Measurements from ENCODE around the gene INS. TPM values are rescaled to one million over a fixed set of nuclear protein-coding genes. Genes with fewer than 3 reads are reported as not detected.

INS gene
- total and polyA plus RNA-seq, 2 of the 8 experiments (the other 6 are each of a cell fraction or from before 2014, with no cell fraction given), result not detected

DNA sequence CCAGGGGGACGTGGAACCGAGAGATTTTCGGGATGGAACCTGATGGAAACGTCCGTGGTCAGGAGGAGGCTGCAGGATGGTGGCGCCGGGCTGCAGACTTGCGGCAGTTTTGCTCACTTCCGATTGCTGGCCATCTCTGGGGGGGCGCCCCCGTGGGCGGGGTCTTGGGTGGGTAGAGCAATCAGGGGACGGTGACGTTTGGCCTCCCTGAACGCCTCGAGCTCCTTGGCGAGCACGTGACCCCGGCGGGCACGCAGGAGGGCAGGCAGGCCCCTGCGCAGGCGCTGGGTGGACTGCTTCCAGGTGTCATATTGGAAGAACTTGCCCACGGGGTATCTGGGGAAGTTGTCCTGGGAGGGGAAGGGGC lies 28.2 kb downstream of the INS start:
- H4K5ac ChIP-seq (ENCODE audit: insufficient read length, low read depth, low read length), result no peak overlapping the region
- no peak overlapping the region for H3K18ac ChIP-seq (ENCODE audit: extremely low read depth, low read length)
- FAIRE-seq, result no peak
- no peak overlapping the region for H2AK5ac ChIP-seq (ENCODE audit: low read depth, low read length)
- H3K79me1 ChIP-seq (ENCODE audit: low read depth, low read length), result no peaks in the 10 kb centered on the region
- H4K8ac ChIP-seq (ENCODE audit: extremely low read depth, insufficient read depth, low read length), result no peak overlapping the region
- H3K9ac ChIP-seq (replicated peaks in 1 of 4; ENCODE audit: extremely low read depth in 1 of 4, low read depth in 3 of 4, low read length in 3 of 4), result no peak overlapping the region
- no peak overlapping the region for H3K23ac ChIP-seq (ENCODE audit: insufficient read length)
- CTCF ChIA-PET (ENCODE audit: partially characterized antibody), result interaction anchor here (0.9 to 12.3 kb wide), 6 partner anchors 13 to 457 kb away, joined by 3 to 170 read pairs (median 6); no protein-coding TSS in a partner anchor
- peaks cover 15% of the 10 kb centered on the region; the same call in 1 of the 2 replicates for H3K23me2 ChIP-seq (ENCODE audit: low read depth, low read length)
- H3K4me1 ChIP-seq (replicated peaks in 1 of 4; ENCODE audit: control insufficient read depth in 3 of 4, insufficient read depth in 4 of 4, low read length in 3 of 4), result peaks cover 0 to 9% (median 3%) of the 10 kb centered on the region in 4 experiments; a peak in 4 of 7 replicates
- DNase-seq (ENCODE audit: low read depth in 1 of 2, low spot score in 2 of 2), result no peak
- no peak overlapping the region for H2BK120ac ChIP-seq (replicated peaks; ENCODE audit: low read depth, low read length)
- H2BK5ac ChIP-seq (ENCODE audit: low read depth, low read length), result no peak overlapping the region
- H3K9me3 ChIP-seq (ENCODE audit: insufficient read depth in 2 of 2, low read depth in 1 of 2, low read length in 1 of 2), result no peaks in the 10 kb centered on the region; a peak in 1 of 4 replicates
- H3K79me2 ChIP-seq (ENCODE audit: control insufficient read depth in 1 of 2, insufficient read depth in 2 of 2, low read length in 2 of 2), result no peaks in the 10 kb centered on the region
- no peak overlapping the region for H3K4me3 ChIP-seq (ENCODE audit: extremely low read depth in 1 of 4, insufficient read depth in 2 of 4, low read depth in 3 of 4, low read length in 4 of 4)
- no peak overlapping the region for H3K56ac ChIP-seq (replicated peaks; ENCODE audit: insufficient read length, low read depth, low read length)
- no peak overlapping the region for H3K4ac ChIP-seq (replicated peaks; ENCODE audit: insufficient read length, low read depth, low read length)
- H2AFZ ChIP-seq (ENCODE audit: low read length), result no peak overlapping the region
- no peak overlapping the region for H3K14ac ChIP-seq (ENCODE audit: insufficient read length)
- H3K27ac ChIP-seq (ENCODE audit: low read depth, low read length), result no peak overlapping the region
- no peak for TF ChIP-seq SP1 (IDR thresholded peaks at IDR 0.05; ENCODE audit: low read depth, low read length)
- TF ChIP-seq CEBPB (IDR thresholded peaks at IDR 0.05; ENCODE audit: low read depth, low read length), result no peak
- no peak for TF ChIP-seq EZH2 (IDR thresholded peaks at IDR 0.05; ENCODE audit: low read depth, low read length, severe bottlenecking)
- no peak for TF ChIP-seq ZNF274 (IDR thresholded peaks at IDR 0.05; ENCODE audit: borderline replicate concordance, extremely low read depth, low read length)
- TF ChIP-seq CREB1 (IDR thresholded peaks at IDR 0.05), result no peak
- no peak for TF ChIP-seq POU5F1 (IDR thresholded peaks at IDR 0.05; ENCODE audit: low read depth, low read length)
- TF ChIP-seq, protein P1, sequence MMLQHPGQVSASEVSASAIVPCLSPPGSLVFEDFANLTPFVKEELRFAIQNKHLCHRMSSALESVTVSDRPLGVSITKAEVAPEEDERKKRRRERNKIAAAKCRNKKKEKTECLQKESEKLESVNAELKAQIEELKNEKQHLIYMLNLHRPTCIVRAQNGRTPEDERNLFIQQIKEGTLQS (IDR thresholded peaks at IDR 0.05; ENCODE audit: insufficient read depth, low read depth, low read length), result no peak
- no peak for TF ChIP-seq SUZ12 (IDR thresholded peaks at IDR 0.05; ENCODE audit: low read length)
- no peak overlapping the region for H4K91ac ChIP-seq (replicated peaks; ENCODE audit: insufficient read length, low read length)
- POLR2A ChIA-PET (ENCODE audit: partially characterized antibody), result interaction anchor here (1.0 kb wide), 1 partner anchor 12 kb away, joined by 4 read pairs; no protein-coding TSS in a partner anchor
- H3K27me3 ChIP-seq (replicated peaks in 1 of 4; ENCODE audit: control insufficient read depth in 3 of 4, extremely low read depth in 1 of 4, insufficient read depth in 3 of 4, low read length in 3 of 4), result peaks cover 8 to 45% (median 32%) of the 10 kb centered on the region in 4 experiments
- H3K4me2 ChIP-seq (ENCODE audit: insufficient read depth in 1 of 2, low read depth in 2 of 2, low read length in 2 of 2), result no peak overlapping the region
- peaks cover 0 to 9% of the 10 kb centered on the region in 2 experiments for H4K20me1 ChIP-seq (replicated peaks in 1 of 2; ENCODE audit: control insufficient read depth in 1 of 2, insufficient read depth in 2 of 2, low read length in 2 of 2)
- no peak overlapping the region for H2BK20ac ChIP-seq (ENCODE audit: low read length)
- H3K36me3 ChIP-seq (ENCODE audit: control insufficient read depth in 2 of 4, insufficient read depth in 4 of 4, low read length in 3 of 4), result no peaks in the 10 kb centered on the region
- H2BK15ac ChIP-seq (ENCODE audit: low read length), result no peak overlapping the region
- 98% methylated on average over 8 of the region's 24 CpGs; no CpG with 5 or more reads in 1 of the 2 experiments for WGBS, 2 experiments (ENCODE audit: extremely low coverage in 1 of 2, insufficient coverage in 1 of 2, insufficient read length in 1 of 2, insufficient replicate concordance in 2 of 2, low coverage in 1 of 2, low lambda C conversion rate in 2 of 2, missing lambda C conversion rate in 1 of 2)
- H2BK12ac ChIP-seq (ENCODE audit: low read depth, low read length), result no peak overlapping the region

Data from H1 (cell line).